CD1c-positive myeloid dendritic cell (primary cell): ENCODE data around the gene GSN.
A peak's percentile ranks its signal among the peaks of the same experiment; 100 is the strongest.

Source experiments
- DNase-seq: peaks from one replicate; pipeline ENCODE4 v3.0.0-alpha.2; 2016; ENCODE audit errors: extremely low spot score

Gene GSN

DNA sequence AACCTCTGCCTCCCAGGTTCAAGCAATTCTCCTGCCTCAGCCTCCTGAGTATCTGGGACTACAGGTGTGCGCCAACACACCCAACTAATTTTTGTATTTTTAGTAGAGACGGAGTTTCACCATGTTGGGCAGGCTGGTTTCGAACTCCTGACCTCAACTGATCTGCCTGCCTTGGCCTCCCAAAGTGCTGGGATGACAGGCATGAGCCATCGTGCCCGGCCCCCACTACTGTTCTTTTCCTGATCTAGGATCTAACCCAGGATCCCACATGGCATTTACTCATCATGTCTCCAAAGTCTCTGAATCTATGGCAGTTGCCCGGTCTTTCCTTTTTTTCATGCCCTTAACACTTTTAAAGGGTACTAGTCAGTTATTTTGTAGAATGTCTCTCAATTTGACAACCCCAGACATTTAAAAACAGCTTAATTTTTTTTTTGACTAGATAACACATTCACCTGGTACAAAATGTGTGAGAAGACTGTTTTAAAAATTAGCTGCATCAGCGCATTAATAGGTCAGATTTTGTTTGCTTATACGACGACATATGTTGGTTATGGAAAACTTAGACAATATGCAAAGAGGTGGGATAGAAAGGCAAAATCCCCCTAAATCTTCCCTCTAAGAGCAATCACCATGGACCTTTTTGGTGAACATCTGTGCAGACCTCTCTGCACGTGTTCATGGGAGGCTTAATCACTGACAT lies 55.6 kb downstream of the GSN start:
- DNase-seq: no peak

DNA sequence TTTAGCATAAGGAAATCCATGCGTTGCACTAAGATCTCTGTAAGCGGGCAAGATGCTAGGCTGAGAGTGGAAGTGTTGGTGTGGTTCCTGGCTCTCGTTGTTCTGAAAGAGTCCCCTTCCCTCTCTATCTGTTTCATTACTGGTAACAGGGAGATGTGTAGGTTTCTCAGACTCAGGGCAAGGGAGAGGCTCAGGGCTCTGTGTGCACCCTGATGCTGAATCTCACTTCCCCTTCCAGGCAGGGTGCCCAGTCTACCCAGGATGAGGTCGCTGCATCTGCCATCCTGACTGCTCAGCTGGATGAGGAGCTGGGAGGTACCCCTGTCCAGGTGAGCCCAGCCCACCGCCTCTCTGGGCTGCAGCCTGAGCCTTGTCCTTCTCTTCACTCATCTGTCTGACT lies 56.4 kb downstream of the GSN start:
- DNase-seq: peak; percentile 22

DNA sequence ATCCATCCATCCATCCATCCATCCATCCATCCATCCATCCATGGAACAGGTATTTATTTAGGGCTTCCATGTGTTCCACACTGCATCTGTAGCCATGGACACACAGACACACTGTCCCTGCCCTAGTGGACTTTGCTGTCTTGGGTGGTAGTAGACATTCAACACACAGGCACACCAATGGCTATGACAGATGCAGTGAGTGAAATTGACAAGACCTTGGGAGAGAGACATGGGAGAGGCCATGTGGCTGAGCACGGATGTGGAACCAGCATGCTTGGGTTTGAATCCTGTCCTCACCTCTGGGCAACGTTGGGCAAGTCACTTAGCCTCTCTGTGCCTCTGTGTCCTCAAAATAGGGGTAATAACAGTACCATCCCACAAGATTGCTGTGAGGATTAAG lies 56.8 kb downstream of the GSN start:
- no peak for DNase-seq

DNA sequence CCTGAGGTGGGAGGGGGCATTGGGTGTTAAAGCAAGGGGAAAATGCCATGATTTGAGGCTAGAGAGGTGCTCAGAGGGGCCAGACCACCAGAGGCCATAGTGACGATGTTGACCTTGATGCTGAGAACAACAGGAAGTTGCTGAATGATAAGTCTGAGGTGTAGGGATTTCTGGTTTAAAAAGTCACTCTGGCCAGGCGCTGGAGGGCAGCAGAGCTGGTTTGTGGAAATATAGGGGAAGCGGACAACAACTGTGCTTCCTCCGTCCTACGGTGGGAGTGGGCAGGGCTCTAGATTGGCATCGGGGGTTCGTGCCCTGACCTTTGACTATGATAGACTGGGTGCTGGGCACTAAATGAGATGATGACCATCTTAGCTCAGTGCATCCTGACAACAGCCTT lies 57.4 kb downstream of the GSN start:
- DNase-seq: no peak

GRCh38 chr9:121326130-121326838 lies 58.3 kb downstream of the GSN start:
- DNase-seq: no peak

- DNase-seq: no peak
These were observed 59.1 kb downstream of the GSN start for GRCh38 chr9:121326901-121327613.

DNA sequence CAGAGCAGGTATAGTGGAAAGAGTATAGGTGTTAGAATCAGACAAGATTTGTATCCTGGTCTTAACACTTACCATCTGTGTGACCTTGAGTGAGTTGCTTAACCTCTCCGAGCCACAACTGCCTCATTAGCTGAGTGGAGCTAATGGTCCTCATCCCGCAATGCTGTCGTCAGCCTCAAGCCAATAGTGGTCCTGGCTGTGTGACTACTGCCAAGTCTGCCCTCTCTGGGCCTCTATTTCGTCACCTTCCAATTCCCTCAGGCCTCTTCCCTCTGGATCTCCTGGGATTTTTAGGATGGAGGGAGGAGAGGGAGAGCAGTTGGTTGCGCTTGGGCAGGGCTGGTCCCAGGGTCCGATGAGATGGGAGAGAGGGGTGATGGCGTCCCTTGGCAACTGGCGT lies 60.5 kb downstream of the GSN start:
- DNase-seq: no peak

DNA sequence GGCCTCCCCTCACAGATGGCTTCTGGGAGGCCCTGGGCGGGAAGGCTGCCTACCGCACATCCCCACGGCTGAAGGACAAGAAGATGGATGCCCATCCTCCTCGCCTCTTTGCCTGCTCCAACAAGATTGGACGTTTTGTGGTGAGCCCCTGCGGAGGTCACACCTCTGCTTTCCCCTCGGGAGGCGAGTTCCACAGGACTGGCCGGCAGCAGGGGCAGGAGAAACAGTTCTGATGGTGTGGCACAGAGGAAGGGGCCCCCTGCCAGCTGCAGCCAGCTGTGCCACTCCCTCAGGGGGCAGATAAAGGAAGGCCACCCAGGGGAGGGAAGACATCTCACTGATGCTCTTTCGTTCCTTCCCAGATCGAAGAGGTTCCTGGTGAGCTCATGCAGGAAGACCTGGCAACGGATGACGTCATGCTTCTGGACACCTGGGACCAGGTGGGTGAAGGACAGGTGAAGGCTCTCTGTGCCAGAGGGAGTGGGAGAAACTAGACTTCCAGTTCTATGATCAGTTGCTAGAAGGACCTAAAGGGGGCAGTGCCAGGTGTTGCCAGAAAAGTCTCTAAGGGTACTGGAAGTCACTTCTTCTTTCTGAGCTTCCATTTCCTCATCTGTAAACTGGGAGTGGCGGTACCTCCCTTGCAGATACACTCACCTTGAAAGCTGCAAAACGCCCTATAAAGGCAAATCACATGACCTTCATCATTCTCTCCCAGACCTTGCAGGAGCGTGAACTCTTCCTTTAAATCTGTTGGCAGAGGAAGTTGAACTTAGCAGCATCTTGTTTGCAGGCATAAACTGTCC lies 61.1 kb downstream of the GSN start:
- peak; percentile 9 for DNase-seq

DNA sequence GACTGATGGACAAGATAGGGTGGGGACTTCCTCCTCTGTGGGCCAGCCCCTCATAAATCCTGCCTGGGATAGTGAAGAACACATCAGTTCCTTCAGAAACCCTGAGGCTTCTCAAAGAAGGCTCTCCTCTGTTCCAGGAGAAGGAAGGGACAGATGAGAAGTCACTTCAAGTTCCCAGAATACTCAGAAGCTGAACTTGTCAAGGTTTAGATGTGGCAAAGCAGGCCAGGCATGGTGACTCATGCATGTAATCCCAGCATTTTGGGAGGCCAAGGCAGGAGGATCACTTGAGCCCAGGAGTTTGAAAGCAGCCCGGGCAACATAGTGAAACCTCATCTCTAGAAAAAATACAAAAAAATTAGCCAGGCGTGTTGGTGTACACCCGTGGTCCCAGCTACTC lies 63.6 kb downstream of the GSN start:
- no peak for DNase-seq

DNA sequence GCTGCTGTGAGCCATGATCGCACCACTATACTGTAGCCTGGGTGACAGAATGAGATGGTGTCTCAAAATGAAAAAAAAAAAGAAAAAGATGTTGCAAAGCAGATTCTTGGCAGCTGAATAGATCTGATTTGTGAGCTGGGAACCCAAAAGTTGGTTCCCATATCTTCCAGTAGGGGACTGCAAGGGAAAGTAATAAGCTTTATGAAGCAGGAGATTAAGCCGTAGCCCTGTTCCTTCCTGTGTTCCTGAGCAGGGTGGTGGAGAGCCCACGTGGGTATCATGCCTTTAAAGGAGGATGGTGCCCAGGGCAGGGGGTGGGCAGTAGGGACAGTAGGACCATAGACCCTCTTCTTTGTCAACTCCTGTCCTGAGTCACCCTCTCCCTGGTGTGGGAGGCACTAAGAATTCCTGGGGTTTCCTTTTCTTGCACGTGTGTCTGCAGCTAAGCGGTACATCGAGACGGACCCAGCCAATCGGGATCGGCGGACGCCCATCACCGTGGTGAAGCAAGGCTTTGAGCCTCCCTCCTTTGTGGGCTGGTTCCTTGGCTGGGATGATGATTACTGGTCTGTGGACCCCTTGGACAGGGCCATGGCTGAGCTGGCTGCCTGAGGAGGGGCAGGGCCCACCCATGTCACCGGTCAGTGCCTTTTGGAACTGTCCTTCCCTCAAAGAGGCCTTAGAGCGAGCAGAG lies 64.2 kb downstream of the GSN start:
- no peak for DNase-seq

GRCh38 chr9:121333950-121334773 lies 66.2 kb downstream of the GSN start:
- no peak for DNase-seq

DNA sequence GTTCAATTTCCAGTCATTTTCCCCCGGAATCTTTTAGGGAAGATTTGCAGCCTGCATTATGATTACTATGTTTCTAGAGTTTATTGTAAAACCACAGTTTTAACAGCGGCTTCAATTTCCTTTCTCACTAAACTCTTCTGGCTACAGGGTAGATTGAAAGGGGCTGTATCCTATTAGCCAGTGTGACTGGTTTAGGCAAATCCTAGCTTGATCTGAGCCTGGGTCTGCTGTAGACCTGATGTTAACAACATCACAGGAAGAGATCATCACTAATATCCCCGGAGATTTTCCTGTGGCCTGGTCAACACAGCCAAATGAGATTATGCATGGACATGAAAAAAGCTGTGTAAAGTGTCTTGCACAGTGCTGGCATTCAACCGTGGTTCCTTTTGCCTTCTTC lies 68.7 kb downstream of the GSN start:
- DNase-seq: no peak

GRCh38 chr9:121339437-121339836 lies 71.5 kb downstream of the GSN start:
- no peak for DNase-seq

- DNase-seq: no peak
These were observed 72.9 kb downstream of the GSN start for GRCh38 chr9:121340676-121341392.

- no peak for DNase-seq
These were observed 76.2 kb downstream of the GSN start for GRCh38 chr9:121344184-121344583.

- no peak for DNase-seq
These were observed 77.1 kb downstream of the GSN start for GRCh38 chr9:121345070-121345469.

GRCh38 chr9:121348221-121348620 lies 80.3 kb downstream of the GSN start:
- no peak for DNase-seq

GRCh38 chr9:121349009-121349408 lies 81.0 kb downstream of the GSN start:
- no peak for DNase-seq

- no peak for DNase-seq
These were observed 82.1 kb downstream of the GSN start for GRCh38 chr9:121350036-121350435.

DNA sequence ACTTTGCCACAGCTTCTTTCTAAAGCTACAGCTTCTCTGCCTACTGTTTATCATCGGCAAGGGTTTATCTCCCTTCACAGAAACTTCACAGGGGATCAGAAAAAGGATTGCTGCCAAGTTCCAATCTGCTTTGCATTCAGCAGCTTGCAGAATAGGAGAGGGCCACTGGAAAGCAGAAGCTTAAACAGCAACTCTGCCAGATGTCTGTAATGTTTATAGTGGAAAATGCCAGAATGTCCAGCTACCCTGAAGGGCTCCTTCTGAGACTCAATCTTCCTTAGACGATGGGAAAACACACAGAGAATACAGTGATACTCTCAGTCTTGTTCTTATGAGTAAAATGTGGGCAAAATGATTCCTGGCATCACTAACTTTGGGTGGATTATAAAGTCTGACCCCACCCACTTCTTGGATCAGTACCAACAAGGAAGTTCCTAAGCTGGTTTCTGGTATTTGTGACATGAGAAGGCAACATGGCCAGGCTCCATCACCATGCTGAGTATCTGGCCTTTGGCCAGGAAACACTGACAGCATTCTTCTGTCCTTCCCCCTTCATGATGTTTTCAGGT lies 83.1 kb downstream of the GSN start:
- peak; percentile 23 for DNase-seq
